COLO668 (cell line): ENCODE measurements around the gene CLC.
"Not testable (repeated sequence)": the region's sequence is repeated elsewhere in the genome, so short reads cannot be mapped to it uniquely, and the experiment has no call there.

ENCODE experiments used
- DNase-seq: peaks from one replicate; lab custom pipeline; 2025; ENCODE audit not compliant: unreplicated experiment; lab: John Stamatoyannopoulos, UW

The CLC gene

GRCh38 chr19:39737891-39738290, at the start of gene CLC:
TSS of gene CLC (minus strand) at chr19:39738029. CDS start at chr19:39737952, 77 bp downstream.
- no peak for DNase-seq

GRCh38 chr19:39780894-39781293, 43.1 kb upstream of the CLC start:
- no peak for DNase-seq

DNA sequence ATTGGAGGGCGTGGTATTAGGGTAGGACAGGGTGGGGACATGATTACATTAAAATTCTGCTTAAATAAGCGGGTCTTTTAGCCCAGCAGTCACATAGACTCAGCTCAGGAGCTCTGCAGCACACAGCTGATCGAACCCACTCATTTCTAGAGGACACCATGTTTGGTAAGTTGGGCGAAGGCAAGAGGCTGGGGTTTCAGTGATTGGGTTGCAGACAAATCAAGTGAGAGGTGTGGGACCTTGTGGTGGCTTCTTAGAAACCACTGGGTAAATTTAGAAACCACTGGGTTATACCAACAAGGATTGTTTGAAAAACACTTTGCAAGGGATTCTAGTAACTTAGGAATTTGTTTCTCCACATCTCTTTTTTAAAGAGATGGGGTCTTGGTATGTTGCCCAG, 40.9 kb upstream of the CLC start, which contains the start of gene LEUTX:
LEUTX (plus strand) TSS at position 92 of the 400 bp plus-strand sequence; CDS start at position 159, 67 bp downstream.
- no peak for DNase-seq

- no peak for DNase-seq
These were observed 31.0 kb upstream of the CLC start for GRCh38 chr19:39768786-39769185.

- DNase-seq: no peak
These were observed 30.5 kb upstream of the CLC start for GRCh38 chr19:39768334-39768733.

- peak; percentile 41 for DNase-seq
These were observed 27.6 kb upstream of the CLC start for GRCh38 chr19:39765091-39766076.

- not testable (repeated sequence) for DNase-seq
These were observed 24.0 kb upstream of the CLC start for GRCh38 chr19:39761851-39762250.

- DNase-seq: no peak
These were observed 21.8 kb upstream of the CLC start for GRCh38 chr19:39759457-39760184.

- no peak for DNase-seq
These were observed 17.1 kb upstream of the CLC start for GRCh38 chr19:39754971-39755370.

GRCh38 chr19:39754544-39754943, 16.7 kb upstream of the CLC start:
- DNase-seq: no peak

DNA sequence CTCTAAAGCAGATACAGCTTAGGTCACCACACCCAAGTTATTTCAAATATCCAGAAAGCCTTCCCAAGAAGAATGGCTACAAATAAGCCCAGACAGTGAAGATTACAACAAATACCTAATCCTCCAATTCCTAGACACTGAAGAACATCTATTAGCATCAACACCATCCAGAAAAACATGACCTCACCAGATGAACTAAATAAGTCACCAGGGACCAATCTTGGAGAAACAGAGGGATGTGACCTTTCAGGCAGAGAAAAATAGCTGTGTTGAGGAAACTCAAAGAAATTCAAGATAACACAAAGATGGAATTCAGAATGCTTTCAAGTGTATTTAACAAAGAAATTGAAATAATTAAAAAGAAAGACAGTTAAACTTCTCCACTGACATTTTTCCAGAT, 15.0 kb upstream of the CLC start:
- no peak for DNase-seq

- DNase-seq: no peak
These were observed 14.6 kb upstream of the CLC start for GRCh38 chr19:39752390-39752789.

DNA sequence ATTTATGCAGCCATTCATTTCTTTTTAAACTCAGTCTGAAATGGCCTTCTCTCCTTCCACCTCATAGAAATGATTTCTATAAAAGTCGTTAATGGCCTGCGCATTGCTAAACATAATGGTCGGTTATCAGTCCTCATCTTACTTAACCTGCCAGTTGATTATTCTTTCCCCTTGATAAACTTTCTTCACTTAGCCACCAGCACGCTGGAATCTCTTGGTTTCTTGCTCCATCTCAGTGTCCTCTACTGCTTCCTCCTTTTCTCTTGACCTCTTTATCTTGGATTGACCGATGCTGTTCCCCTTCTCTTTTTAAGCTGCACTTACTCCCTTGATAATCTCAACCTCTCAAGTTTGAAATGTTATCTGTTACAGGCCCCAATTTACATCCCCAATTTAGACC, 12.2 kb upstream of the CLC start:
- DNase-seq: no peak

DNA sequence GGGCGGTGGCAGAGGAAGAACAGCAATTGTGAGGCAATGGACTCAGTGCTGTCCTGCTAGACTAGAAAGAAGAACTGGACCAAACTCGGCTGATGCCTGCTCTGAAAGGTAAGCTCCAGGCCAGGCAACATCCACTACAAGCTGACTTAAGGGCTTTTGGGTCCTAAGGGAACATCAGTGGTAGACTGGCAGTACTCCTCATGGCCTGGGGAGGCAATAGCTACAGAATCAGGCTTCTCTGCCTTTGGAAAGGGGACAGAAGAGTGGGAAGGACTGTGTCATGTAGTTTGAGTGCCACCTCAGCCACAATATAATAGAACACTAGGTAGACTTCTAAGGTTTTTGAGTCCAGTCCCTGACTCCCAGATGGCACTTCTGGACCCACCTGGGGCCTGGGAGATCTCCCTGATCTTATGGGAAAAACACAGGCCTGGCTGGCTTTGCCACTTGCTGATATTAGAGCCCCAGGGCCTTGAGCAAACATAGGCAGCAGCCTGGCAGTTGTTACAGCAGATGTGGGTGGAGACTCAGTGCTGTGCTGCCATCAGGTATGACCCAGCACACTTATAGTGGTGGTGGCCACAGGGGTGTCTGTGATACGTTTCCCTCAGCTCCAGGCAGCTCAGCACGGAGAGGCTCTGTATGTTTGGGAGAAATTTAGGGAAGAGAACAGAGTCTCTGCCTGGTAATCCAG, 9.2 kb upstream of the CLC start:
- DNase-seq: no peak

DNA sequence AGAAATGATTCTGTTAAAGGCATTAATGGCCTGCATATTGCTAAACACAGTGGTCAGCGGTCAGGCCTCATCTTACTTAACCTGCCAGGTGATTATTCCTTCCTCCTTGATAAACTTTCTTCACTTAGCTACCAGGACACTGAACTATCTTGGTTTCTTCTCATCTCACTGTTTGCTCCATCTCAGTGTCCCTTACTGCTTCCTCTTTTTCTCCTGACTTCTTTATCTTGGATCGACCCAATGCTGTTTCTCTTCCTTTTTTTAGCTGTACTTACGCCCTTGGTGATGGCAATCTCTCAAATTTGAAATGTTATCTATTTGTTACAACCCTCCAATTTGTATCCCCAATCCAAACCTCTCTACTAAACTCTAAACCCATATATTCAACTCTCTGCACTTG, 7.8 kb upstream of the CLC start:
- DNase-seq: no peak

DNA sequence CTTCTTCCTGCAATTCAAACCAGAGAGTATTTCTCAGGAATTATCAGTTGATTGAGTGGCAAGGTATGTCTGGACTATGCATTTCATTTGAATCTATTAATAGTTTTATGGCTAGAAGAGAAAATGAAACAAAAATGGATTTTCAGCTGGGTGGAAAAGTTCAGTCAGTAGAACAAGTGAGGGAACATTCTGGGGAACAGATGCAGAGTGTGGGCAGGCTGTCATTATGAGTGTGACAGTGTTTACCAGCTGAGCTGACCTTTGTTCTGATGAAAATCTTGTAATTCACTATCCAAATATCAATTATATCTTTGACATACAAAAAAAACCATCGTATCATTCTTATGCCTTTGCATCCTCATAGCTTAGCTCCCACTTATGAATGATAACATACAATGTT, 2.6 kb upstream of the CLC start:
- DNase-seq: no peak

DNA sequence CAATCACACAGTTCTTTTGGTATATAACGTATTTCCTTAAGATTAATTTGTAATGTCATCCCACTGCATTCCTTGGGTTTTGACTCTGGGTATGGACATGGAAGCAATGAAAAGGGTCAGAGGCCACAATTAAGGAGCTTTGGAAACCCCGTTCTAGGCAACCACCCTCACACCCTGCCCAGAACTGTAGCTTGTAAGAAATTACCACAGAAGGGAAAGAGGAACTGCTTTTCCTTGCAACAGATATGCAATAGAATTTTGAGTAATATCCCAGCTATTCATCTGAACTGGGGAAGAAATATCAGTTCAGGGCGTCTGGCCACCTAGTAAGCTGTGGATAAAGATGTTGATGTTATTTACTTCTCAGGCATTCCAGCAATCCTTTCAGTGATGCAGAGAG, 985 bp upstream of the CLC start:
- DNase-seq: no peak

DNA sequence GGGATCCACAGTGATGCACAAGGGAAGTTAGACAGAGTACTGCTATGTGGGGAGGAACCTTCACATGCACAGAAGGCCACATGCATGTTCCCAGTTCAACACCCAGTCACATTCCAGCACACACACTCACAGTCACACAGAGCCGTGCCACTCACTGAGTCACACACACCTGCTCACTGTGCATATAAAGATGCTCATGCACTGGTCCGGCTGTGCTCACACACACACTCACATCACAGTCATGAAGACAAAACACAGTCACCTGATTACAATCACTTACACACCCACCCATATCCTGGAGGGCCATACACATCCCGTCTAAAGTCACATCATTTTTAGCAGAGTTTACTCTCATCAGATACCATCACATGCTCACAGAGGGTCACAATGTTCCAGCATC, 478 bp downstream of the CLC start:
- DNase-seq: no peak

- DNase-seq: no peak
These were observed 1.7 kb downstream of the CLC start for GRCh38 chr19:39736088-39736487.

GRCh38 chr19:39735688-39736087, 2.1 kb downstream of the CLC start:
- no peak for DNase-seq

GRCh38 chr19:39733841-39734240, 4.0 kb downstream of the CLC start:
- no peak for DNase-seq
